Right renal cortex interstitium (tissue), 3 donors: ENCODE results near the gene ACP2. TPM values are rescaled to one million over a fixed set of nuclear protein-coding genes. Genes with fewer than 3 reads are reported as not detected.
"Not testable (repeated sequence)": the region's sequence is repeated elsewhere in the genome, so short reads cannot be mapped to it uniquely, and the experiment has no call there.

ENCODE experiments used
- DNase-seq, 3 donors: peaks; one replicate each; pipeline ENCODE4 v3.0.0-alpha.2; 2013; ENCODE audit warnings: low read depth in 3 of 3, low spot score in 2 of 3
- polyA plus RNA-seq, 3 donors: library from polyadenylated mRNA; unstranded; fragments of 120-200 nt; gene quantifications; one replicate each; pipeline ENCODE4 v1.2.1, GENCODE V29; 2013; ENCODE audit not compliant: insufficient read length in 3 of 3

Gene ACP2
- polyA plus RNA-seq, 3 donors: 48.0 to 55.0 (median 51.8) TPM

DNA sequence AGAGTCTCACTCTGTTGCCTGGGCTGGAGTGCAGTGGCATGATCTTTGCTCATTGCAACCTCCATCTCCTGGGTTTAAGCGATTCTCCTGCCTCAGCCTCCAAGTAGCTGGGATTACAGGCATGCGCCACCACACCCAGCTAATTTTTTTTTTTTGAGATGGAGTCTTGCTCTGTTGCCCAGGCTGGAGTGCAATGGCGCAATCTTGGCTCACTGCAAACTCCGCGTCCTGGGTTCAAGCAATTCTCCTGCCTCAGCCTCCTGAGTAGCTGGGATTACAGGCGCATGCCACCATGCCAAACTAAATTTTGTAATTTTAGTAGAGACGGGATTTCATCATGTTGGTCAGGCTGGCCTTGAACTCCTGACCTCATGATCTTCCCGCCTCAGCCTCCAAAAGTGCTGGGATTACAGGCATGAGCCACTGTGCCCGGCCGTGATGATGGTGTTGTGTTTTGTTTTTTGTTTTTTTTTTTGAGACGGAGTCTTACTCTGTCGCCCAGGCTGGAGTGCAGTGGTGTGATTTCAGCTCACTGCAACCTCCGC is 40.5 kb downstream of the ACP2 start:
- not testable (repeated sequence) for DNase-seq

DNA sequence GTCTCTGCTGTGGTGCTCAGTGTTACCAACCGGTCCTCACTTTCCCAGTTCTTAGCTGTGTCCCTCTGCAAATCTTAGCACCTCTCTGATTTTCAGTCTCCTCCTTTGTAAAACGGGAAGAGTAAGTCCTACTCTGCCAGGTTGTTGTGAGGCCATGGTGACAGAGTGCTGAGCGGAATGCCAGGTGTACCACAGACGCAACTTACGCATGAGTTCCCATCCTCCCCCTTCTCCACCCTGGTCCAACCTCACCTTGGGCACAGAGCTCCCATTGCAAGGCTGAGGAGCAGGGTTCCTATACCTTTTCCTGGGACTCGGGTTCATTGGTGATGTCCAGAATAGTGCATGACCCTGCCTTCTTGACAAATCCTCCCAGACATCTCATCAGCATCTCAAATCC is 41.2 kb downstream of the ACP2 start:
- DNase-seq: no peak

GRCh38 chr11:47206577-47206976 is 42.0 kb downstream of the ACP2 start:
- DNase-seq: not testable (repeated sequence)

GRCh38 chr11:47204637-47204989 is 44.0 kb downstream of the ACP2 start:
- DNase-seq: no peak

DNA sequence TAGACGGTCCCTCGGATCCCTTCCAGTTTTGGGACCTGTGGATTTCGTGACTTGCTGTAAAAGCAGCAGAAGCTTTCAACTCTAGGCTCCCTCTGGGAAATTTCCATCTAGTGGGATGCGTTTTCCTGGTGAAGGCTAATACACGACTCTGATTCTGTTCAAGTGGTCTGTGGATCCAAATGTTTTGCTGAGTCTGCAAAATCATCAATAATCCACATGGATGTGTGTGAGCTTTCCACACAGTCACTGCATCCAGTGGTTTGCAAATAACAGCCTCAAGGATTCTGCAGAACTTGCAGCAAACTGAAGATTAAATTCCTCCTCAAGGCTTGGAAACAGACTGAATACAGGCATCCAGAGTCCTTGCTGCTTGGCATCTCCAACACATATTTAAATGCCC is 46.0 kb downstream of the ACP2 start:
- DNase-seq: no peak

- DNase-seq: no peak
These were observed 47.6 kb downstream of the ACP2 start for GRCh38 chr11:47201015-47201414.

- not testable (repeated sequence) for DNase-seq
These were observed 50.5 kb downstream of the ACP2 start for GRCh38 chr11:47198161-47198560.

DNA sequence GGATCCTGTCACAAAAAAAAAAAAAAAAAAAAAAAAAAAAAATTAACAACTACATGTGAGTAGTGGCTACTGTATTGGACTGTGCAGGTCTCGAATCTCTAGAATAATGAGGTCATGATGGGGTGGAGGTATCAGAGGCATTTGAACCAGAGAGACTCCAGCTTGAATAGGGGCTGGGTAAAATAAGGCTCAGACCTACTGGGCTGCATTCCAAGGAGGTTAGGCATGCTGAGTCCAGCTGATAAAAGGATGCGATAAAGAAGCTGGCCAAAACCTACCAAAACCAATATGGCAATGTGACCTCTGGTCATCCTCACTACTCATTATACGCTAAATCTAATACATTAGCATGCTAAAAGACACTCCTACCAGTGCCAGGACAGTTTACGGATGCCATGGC is 56.5 kb downstream of the ACP2 start:
- DNase-seq: no peak

DNA sequence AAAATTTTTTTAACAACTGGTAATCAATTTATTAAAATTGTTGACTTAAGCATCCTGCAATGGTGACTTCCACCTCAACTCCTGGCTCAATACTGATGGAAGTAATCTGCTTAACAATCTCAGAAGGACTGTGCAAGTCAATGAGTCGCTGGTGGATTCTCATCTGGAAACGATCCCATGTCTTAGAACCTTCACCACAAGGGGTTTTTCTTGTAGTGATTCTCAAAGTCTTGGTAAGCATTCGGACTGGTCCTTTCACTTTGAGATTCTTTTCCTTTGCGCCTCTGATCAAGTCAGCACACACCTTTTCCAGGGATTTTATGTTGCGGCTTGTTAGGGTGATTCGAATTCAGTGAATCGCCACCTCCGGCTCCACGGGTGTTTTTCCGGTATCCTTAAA is 57.5 kb downstream of the ACP2 start:
- not testable (repeated sequence) for DNase-seq

Other genes starting within 250 kb of the ACP2 start
- 10 to 100 TPM; 80.1 to 81.6 (median 81.0) TPM for gene ARFGAP2, start 71.9 kb downstream of the ACP2 start, polyA plus RNA-seq
- gene PACSIN3, start 62.4 kb downstream of the ACP2 start, polyA plus RNA-seq: 10 to 100 TPM; 27.2 to 34.3 (median 33.4) TPM
- 10 to 100 TPM; 20.8 to 24.2 (median 21.0) TPM for gene DDB2, start 33.8 kb downstream of the ACP2 start, polyA plus RNA-seq
- 10 to 100 TPM; 36.1 to 39.6 (median 39.2) TPM for gene NR1H3, start 9.2 kb upstream of the ACP2 start, polyA plus RNA-seq
- 10 to 100 TPM; 36.5 to 37.9 (median 37.8) TPM for gene MADD, start 21.3 kb upstream of the ACP2 start, polyA plus RNA-seq
- gene MYBPC3, start 103.9 kb upstream of the ACP2 start, polyA plus RNA-seq: under 1 TPM; 0.08 to 0.64 (median 0.18) TPM
- 1 to 10 TPM; 2.5 to 3.7 (median 2.9) TPM for gene SPI1, start 129.7 kb upstream of the ACP2 start, polyA plus RNA-seq
- 10 to 100 TPM; 37.3 to 45.0 (median 39.8) TPM for gene SLC39A13, start 159.8 kb upstream of the ACP2 start, polyA plus RNA-seq
- 100 to 1,000 TPM; 175 to 194 (median 176) TPM for gene PSMC3, start 177.6 kb upstream of the ACP2 start, polyA plus RNA-seq
- under 1 TPM in 2 of 3 donors, not detected in 1; 0.13 to 0.14 TPM for gene RAPSN, start 200.3 kb upstream of the ACP2 start, polyA plus RNA-seq